Parathyroid adenoma (tissue), 2 donors: ENCODE results near the gene MTRF1.

Source experiments
- H2AFZ ChIP-seq: fragments of 300-600 bp; sonication (generic); one replicate; pipeline ENCODE4 v1.7.0; 2017; ENCODE audit warnings: antibody characterized with exemption, mild to moderate bottlenecking
- H3K27ac ChIP-seq: fragments of 300-600 bp; sonication (generic); one replicate; pipeline ENCODE4 v1.7.0; 2017
- H3K27me3 ChIP-seq: fragments of 300-600 bp; sonication (generic); one replicate; pipeline ENCODE4 v1.7.0; 2017; ENCODE audit warnings: low read length; ENCODE audit not compliant: control insufficient read depth, insufficient read depth
- H3K36me3 ChIP-seq: fragments of 300-600 bp; sonication (generic); one replicate; pipeline ENCODE4 v1.7.0; 2017; ENCODE audit warnings: low read length; ENCODE audit not compliant: control insufficient read depth, insufficient read depth
- H3K4me1 ChIP-seq: fragments of 300-600 bp; sonication (generic); one replicate; pipeline ENCODE4 v1.7.0; 2017; ENCODE audit warnings: control low read depth
- H3K4me2 ChIP-seq: fragments of 300-600 bp; sonication (generic); one replicate; pipeline ENCODE4 v1.7.0; 2017; ENCODE audit warnings: low read length
- H3K4me3 ChIP-seq: fragments of 300-600 bp; sonication (generic); one replicate; pipeline ENCODE4 v1.7.0; 2017; ENCODE audit warnings: low read depth, low read length
- H3K79me2 ChIP-seq: fragments of 300-600 bp; sonication (generic); one replicate; pipeline ENCODE4 v1.7.0; 2017; ENCODE audit warnings: control low read depth
- H3K9ac ChIP-seq: fragments of 300-600 bp; sonication (generic); one replicate; pipeline ENCODE4 v1.7.0; 2017; ENCODE audit warnings: mild to moderate bottlenecking
- H3K9me3 ChIP-seq: fragments of 300-600 bp; sonication (generic); one replicate; pipeline ENCODE4 v1.7.0; 2017; ENCODE audit warnings: low read length; ENCODE audit not compliant: control insufficient read depth
- TF ChIP-seq, protein P1 (sequence below): fragments of 300-600 bp; sonication (generic); IDR thresholded peaks from one replicate; pipeline ENCODE4 v1.7.0; 2017; ENCODE audit warnings: antibody characterized with exemption, mild to moderate bottlenecking
- donor health status: primary hyperparathyroidism.

MTRF1 gene

GRCh38 chr13:41310963-41311405 lies 47.6 kb upstream of the MTRF1 start, which contains the start of gene NAA16:
Gene NAA16 (plus strand): TSS chr13:41311267. CDS start chr13:41311529, 262 bp downstream.
- peaks cover 22% of the 10 kb centered on the region for H3K79me2 ChIP-seq
- H3K36me3 ChIP-seq: no peaks in the 10 kb centered on the region
- H3K4me1 ChIP-seq: no peaks in the 10 kb centered on the region
- peak within 1 kb of the TSS; percentile 89 for H3K4me3 ChIP-seq
- H3K27ac ChIP-seq: peak within 1 kb of the TSS; percentile 79
- H2AFZ ChIP-seq: peak within 1 kb of the TSS; percentile 91
- peak within 1 kb of the TSS; percentile 92 for H3K4me2 ChIP-seq
- H3K9me3 ChIP-seq: no peaks in the 10 kb centered on the region
- H3K27me3 ChIP-seq: no peaks in the 10 kb centered on the region
- H3K9ac ChIP-seq: peak within 1 kb of the TSS; percentile 91
- TF ChIP-seq, protein P1, sequence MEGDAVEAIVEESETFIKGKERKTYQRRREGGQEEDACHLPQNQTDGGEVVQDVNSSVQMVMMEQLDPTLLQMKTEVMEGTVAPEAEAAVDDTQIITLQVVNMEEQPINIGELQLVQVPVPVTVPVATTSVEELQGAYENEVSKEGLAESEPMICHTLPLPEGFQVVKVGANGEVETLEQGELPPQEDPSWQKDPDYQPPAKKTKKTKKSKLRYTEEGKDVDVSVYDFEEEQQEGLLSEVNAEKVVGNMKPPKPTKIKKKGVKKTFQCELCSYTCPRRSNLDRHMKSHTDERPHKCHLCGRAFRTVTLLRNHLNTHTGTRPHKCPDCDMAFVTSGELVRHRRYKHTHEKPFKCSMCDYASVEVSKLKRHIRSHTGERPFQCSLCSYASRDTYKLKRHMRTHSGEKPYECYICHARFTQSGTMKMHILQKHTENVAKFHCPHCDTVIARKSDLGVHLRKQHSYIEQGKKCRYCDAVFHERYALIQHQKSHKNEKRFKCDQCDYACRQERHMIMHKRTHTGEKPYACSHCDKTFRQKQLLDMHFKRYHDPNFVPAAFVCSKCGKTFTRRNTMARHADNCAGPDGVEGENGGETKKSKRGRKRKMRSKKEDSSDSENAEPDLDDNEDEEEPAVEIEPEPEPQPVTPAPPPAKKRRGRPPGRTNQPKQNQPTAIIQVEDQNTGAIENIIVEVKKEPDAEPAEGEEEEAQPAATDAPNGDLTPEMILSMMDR: no peak

GRCh38 chr13:41307884-41308640 lies 44.7 kb upstream of the MTRF1 start:
- H3K27ac ChIP-seq: no peak overlapping the region
- H3K36me3 ChIP-seq: no peaks in the 10 kb centered on the region
- H3K4me2 ChIP-seq: no peak overlapping the region
- no peaks in the 10 kb centered on the region for H3K9me3 ChIP-seq
- peaks cover 6% of the 10 kb centered on the region for H3K79me2 ChIP-seq
- H3K4me3 ChIP-seq: no peak overlapping the region
- TF ChIP-seq, protein P1: no peak
- H2AFZ ChIP-seq: no peak overlapping the region
- no peak overlapping the region for H3K9ac ChIP-seq
- no peaks in the 10 kb centered on the region for H3K27me3 ChIP-seq
- H3K4me1 ChIP-seq: no peaks in the 10 kb centered on the region

GRCh38 chr13:41306271-41307145 lies 43.1 kb upstream of the MTRF1 start:
- Histone ChIP-seq H3K4me3 (no peak overlapping the region), H3K36me3 (no peaks in the 10 kb centered on the region), H3K27ac (no peak overlapping the region), H2AFZ (no peak overlapping the region), H3K79me2 (no peaks in the 10 kb centered on the region), H3K27me3 (no peaks in the 10 kb centered on the region), H3K9ac (no peak overlapping the region), H3K9me3 (no peaks in the 10 kb centered on the region), H3K4me1 (no peaks in the 10 kb centered on the region), H3K4me2 (no peak overlapping the region)
- TF ChIP-seq, protein P1: no peak

- Histone ChIP-seq H3K9me3 (no peaks in the 10 kb centered on the region), H3K9ac (no peak overlapping the region), H3K27ac (no peak overlapping the region), H3K27me3 (no peaks in the 10 kb centered on the region), H2AFZ (no peak overlapping the region), H3K4me2 (no peak overlapping the region), H3K4me1 (no peaks in the 10 kb centered on the region), H3K4me3 (no peak overlapping the region), H3K36me3 (no peaks in the 10 kb centered on the region), H3K79me2 (no peaks in the 10 kb centered on the region)
- TF ChIP-seq, protein P1: no peak
Measured at GRCh38 chr13:41304551-41304950, 41.2 kb upstream of the MTRF1 start.
